ENCODE data around the gene CTSW.

GRCh38 chr11:65925397-65925796 is 45.8 kb downstream of the CTSW start:
- TF ChIP-seq CTCF (IDR thresholded peaks at IDR 0.05) = no peak
- TF ChIP-seq EP300 (IDR thresholded peaks at IDR 0.05) = no peak
- no peak for TF ChIP-seq POLR2A (IDR thresholded peaks at IDR 0.05)
- no peak for TF ChIP-seq POLR2AphosphoS5 (IDR thresholded peaks at IDR 0.05)

All from suprapubic skin (tissue), 4 donors.